Measurements from ENCODE around the gene RASL10A. TPM values are rescaled to one million over a fixed set of nuclear protein-coding genes. Genes with fewer than 3 reads are reported as not detected.

Gene RASL10A
- total RNA-seq, 1 donor from 2014 or later, result 0.65 TPM

- intact Hi-C loops (cut with micrococcal nuclease), result no loop called here
- Mint-ChIP-seq H3K4me3 (no peak overlapping the region), H3K27ac (no peak overlapping the region), H3K9me3 (no peaks in the 10 kb centered on the region), H3K36me3 (ENCODE audit: low read depth) (peaks cover 6% of the 10 kb centered on the region), H3K27me3 (ENCODE audit: insufficient read depth) (no peaks in the 10 kb centered on the region), H3K4me1 (ENCODE audit: low read depth) (no peaks in the 10 kb centered on the region)
- no peak for DNase-seq (ENCODE audit: low spot score)
These were observed 10.4 kb upstream of the RASL10A start for GRCh38 chr22:29325785-29326315.

DNA sequence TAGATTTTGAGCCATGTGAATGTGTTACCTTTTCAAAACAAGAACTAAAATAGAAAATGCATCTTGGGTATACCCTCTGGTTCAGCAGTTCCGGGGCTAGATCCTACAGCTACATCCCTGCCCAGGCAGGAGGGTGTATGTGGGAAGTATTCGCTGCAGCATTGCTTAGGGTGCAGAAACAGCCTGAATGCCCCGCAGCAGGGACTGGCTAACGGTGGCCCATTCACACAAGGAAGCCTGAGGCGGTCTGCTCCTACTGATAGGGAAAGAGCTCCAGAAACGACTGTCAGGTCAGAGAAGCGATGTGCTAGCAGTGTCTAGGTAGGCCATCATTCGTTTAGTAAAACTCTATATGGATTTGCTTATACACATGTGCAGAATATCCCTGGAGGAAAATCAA lies 9.9 kb upstream of the RASL10A start:
- Mint-ChIP-seq H3K27ac (no peak overlapping the region), H3K27me3 (ENCODE audit: insufficient read depth) (no peaks in the 10 kb centered on the region)
- intact Hi-C loops (cut with micrococcal nuclease), result no loop called here

GRCh38 chr22:29323641-29324040 lies 8.1 kb upstream of the RASL10A start:
- Mint-ChIP-seq H3K4me3 (no peak overlapping the region), H3K27me3 (ENCODE audit: insufficient read depth) (no peaks in the 10 kb centered on the region), H3K4me1 (ENCODE audit: low read depth) (no peaks in the 10 kb centered on the region), H3K27ac (no peak overlapping the region), H3K9me3 (no peaks in the 10 kb centered on the region), H3K36me3 (ENCODE audit: low read depth) (peaks cover 2% of the 10 kb centered on the region)
- intact Hi-C loops (cut with micrococcal nuclease), result no loop called here
- no peak for DNase-seq (ENCODE audit: low spot score)

More for the DNA sequence above, 9.9 kb upstream of the RASL10A start:
- DNase-seq (ENCODE audit: low spot score), result no peak
- H3K4me3 Mint-ChIP-seq, result no peak overlapping the region
- H3K9me3 Mint-ChIP-seq, result no peaks in the 10 kb centered on the region
- H3K4me1 Mint-ChIP-seq (ENCODE audit: low read depth), result no peaks in the 10 kb centered on the region
- H3K36me3 Mint-ChIP-seq (ENCODE audit: low read depth), result peaks cover 6% of the 10 kb centered on the region

DNA sequence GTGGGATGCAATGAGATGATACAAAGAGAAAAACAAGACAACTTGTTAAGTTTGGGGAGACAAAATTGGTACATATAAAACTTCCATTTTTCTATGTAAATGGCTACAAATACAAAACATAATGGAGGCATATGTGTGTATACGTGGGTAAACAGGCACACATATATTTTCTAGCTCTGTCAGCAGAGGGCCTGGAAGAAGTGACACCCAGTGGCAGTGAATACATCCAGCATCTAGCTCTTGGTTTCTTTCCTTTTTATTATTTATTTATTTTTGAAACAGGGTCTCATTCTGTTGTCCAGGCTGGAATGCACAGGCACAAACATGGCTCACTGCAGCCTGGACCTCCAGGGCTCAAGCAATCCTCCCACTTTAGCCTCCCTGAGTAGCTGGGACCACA lies 5.0 kb upstream of the RASL10A start:
- intact Hi-C loops (cut with micrococcal nuclease), result no loop called here
- H3K9me3 Mint-ChIP-seq, result no peaks in the 10 kb centered on the region
- no peak overlapping the region for H3K4me3 Mint-ChIP-seq
- H3K4me1 Mint-ChIP-seq (ENCODE audit: low read depth), result no peaks in the 10 kb centered on the region
- H3K27me3 Mint-ChIP-seq (ENCODE audit: insufficient read depth), result peaks cover 15% of the 10 kb centered on the region
- H3K36me3 Mint-ChIP-seq (ENCODE audit: low read depth), result no peaks in the 10 kb centered on the region
- DNase-seq (ENCODE audit: low spot score), result no peak
- H3K27ac Mint-ChIP-seq, result no peak overlapping the region

DNA sequence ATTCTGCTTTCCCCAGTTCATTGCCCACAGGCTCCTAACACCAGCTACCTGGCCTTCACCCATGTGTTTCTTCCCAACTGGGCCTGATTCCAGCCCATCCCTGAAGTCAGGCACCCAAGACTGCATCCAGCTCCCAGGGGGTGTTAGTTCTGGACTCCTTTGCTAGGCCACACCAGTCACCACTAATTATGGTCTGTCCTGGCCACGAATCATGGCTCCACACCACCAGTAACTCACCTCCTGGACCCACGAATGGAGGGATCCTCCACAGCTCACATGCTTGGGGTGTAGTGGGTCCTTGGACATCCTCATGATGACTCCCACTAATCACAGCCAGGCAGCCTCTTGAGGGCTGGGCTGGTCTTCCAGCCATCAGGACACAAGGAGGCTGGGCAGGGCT lies 3.6 kb upstream of the RASL10A start:
- Mint-ChIP-seq H3K4me3 (no peak overlapping the region), H3K27ac (no peak overlapping the region), H3K4me1 (ENCODE audit: low read depth) (peaks cover 7% of the 10 kb centered on the region), H3K9me3 (no peaks in the 10 kb centered on the region), H3K27me3 (ENCODE audit: insufficient read depth) (peaks cover 22% of the 10 kb centered on the region), H3K36me3 (ENCODE audit: low read depth) (no peaks in the 10 kb centered on the region)
- no peak for DNase-seq (ENCODE audit: low spot score)
- intact Hi-C loops (cut with micrococcal nuclease), result no loop called here

- no peak overlapping the region for H3K27ac Mint-ChIP-seq
- H3K27me3 Mint-ChIP-seq (ENCODE audit: insufficient read depth), result peaks cover 32% of the 10 kb centered on the region
- H3K9me3 Mint-ChIP-seq, result no peaks in the 10 kb centered on the region
- H3K4me1 Mint-ChIP-seq (ENCODE audit: low read depth), result peaks cover 12% of the 10 kb centered on the region
- H3K4me3 Mint-ChIP-seq, result no peak overlapping the region
- intact Hi-C loops (cut with micrococcal nuclease), result no loop called here
- DNase-seq (ENCODE audit: low spot score), result no peak
- H3K36me3 Mint-ChIP-seq (ENCODE audit: low read depth), result no peaks in the 10 kb centered on the region
These were observed 2.4 kb upstream of the RASL10A start for GRCh38 chr22:29317827-29318454.

- Mint-ChIP-seq H3K36me3 (ENCODE audit: low read depth) (no peaks in the 10 kb centered on the region), H3K4me1 (ENCODE audit: low read depth) (peaks cover 12% of the 10 kb centered on the region), H3K27ac (no peak overlapping the region), H3K4me3 (peak overlapping the region; percentile 56), H3K9me3 (no peaks in the 10 kb centered on the region), H3K27me3 (ENCODE audit: insufficient read depth) (peaks cover 42% of the 10 kb centered on the region)
- intact Hi-C loops (cut with micrococcal nuclease), result no loop called here
- no peak for DNase-seq (ENCODE audit: low spot score)
These were observed 788 bp upstream of the RASL10A start for GRCh38 chr22:29316141-29316828.

GRCh38 chr22:29314537-29315285 lies 786 bp downstream of the RASL10A start:
- H3K36me3 Mint-ChIP-seq (ENCODE audit: low read depth), result no peaks in the 10 kb centered on the region
- H3K27ac Mint-ChIP-seq, result no peak overlapping the region
- no peak for DNase-seq (ENCODE audit: low spot score)
- intact Hi-C loops (cut with micrococcal nuclease), result no loop called here
- peaks cover 45% of the 10 kb centered on the region for H3K27me3 Mint-ChIP-seq (ENCODE audit: insufficient read depth)
- H3K9me3 Mint-ChIP-seq, result no peaks in the 10 kb centered on the region
- peaks cover 12% of the 10 kb centered on the region for H3K4me1 Mint-ChIP-seq (ENCODE audit: low read depth)
- H3K4me3 Mint-ChIP-seq, result peak overlapping the region; percentile 40

DNA sequence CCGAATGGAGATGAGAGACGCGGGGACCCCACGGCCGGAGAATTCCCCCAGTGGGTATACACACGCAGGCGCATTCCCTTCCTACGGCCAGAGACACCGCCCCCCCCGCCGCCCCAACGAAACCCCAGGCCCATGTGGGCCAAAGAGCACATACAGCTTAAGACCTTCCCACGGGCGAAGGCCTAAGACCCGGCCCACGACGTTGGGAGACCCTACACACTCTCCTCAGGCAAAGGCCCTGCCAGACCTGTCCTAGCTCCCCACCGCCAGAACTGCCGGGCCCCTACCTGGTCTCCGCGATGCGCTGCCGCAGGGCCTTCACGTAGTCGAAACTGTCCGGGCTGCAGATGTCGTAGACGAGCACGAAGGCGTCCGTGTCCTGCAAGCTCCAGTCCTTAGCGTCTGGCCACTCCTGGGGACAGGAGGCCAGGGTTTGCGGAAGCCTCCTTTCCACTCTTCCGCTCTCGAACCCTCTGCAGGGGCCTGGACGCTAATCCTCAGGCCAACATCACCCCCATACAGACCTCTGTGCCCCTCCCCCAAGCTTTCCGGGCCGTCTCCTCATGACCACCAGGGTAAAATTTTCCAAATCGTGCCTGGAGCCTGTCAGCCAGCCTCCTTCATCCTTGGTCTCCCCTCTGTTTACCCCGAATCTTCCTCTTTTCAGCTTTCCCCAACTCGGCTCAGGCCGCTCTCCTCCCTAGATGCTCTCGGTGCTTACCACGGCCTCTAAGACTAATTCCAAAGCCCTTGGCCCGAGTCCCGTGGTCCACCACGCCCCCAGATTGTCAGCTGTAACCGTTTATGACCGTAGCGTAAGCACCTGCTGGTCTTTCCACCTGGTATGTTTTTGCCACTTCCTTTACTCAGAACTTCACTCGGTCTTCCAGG lies 1.7 kb downstream of the RASL10A start:
- intact Hi-C loops (cut with micrococcal nuclease), result no loop called here

DNA sequence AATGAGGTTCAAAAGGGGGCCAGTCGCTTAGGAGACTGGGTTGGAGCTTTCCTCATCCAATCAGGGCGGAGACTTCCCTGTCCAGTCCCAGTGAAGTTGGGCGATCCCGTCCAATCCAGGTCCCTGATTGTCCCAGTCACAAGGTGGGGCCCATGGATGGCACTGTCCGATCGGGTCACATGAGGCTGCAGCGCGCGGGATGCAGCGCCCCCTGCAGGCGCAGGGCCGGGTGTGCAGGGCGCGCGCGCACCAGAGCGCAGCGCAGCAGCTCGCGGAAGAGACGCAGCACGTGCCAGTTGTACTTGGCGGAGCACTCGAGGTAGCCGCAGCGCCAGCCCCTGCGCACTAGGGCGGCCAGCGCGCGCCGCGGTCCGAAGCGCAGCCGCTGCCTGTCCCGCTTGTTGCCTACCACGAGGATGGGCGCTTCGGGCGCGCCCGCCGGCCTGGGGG lies 2.3 kb downstream of the RASL10A start:
- Mint-ChIP-seq H3K4me1 (ENCODE audit: low read depth) (peaks cover 12% of the 10 kb centered on the region), H3K27me3 (ENCODE audit: insufficient read depth) (peaks cover 45% of the 10 kb centered on the region), H3K27ac (no peak overlapping the region), H3K4me3 (no peak overlapping the region), H3K36me3 (ENCODE audit: low read depth) (no peaks in the 10 kb centered on the region), H3K9me3 (no peaks in the 10 kb centered on the region)
- no peak for DNase-seq (ENCODE audit: low spot score)
- intact Hi-C loops (cut with micrococcal nuclease), result no loop called here

More for the DNA sequence above, 1.7 kb downstream of the RASL10A start:
- no peak for DNase-seq (ENCODE audit: low spot score)
- no peak overlapping the region for H3K27ac Mint-ChIP-seq
- H3K36me3 Mint-ChIP-seq (ENCODE audit: low read depth), result no peaks in the 10 kb centered on the region
- H3K4me3 Mint-ChIP-seq, result peak overlapping the region; percentile 40
- H3K27me3 Mint-ChIP-seq (ENCODE audit: insufficient read depth), result peaks cover 45% of the 10 kb centered on the region
- peaks cover 12% of the 10 kb centered on the region for H3K4me1 Mint-ChIP-seq (ENCODE audit: low read depth)
- H3K9me3 Mint-ChIP-seq, result no peaks in the 10 kb centered on the region

DNA sequence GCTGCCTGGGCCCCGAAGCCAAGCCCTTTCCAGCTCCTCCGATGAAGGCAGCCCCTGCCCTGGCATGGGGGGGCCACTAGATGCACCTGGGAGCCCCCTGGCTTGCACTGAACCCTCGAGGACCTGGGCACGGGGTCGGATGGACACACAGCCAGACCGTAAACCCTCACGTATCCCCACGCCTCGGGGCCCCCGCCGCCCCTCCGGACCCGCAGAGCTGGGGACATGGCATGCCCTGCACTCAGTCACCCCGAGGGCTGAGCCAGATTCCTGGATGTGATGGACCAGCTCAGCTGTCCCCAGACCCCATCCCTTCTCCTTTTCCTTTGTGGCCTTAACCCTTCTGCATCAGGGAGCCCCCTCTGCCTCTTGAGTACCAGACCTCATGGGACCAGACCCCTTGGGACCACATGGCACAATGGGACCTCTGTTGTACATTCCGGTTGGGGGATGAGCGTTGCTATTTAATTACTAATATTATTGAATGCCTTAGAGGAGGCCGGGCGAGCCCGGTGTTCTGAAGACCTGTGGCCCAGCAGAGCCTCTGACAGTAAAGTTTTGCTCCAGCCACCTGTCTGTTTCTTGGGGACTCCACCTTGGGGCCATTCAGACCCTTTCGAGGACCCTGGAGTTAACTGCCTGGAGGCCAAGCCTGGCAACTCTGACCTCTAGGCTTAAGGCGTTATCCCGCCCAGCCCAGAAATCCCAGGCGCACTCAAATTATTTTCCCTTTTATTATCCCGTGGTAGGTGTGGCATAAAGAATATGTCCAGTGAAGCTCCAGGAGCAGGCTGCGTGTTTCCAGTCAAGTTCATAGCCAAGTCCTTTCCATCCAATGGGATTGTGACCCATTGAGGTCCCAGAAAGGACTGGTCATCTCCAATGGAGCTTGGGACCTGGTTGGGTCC lies 3.0 kb downstream of the RASL10A start:
- H3K4me3 Mint-ChIP-seq, result no peak overlapping the region
- peaks cover 43% of the 10 kb centered on the region for H3K27me3 Mint-ChIP-seq (ENCODE audit: insufficient read depth)
- H3K4me1 Mint-ChIP-seq (ENCODE audit: low read depth), result peaks cover 12% of the 10 kb centered on the region
- H3K9me3 Mint-ChIP-seq, result no peaks in the 10 kb centered on the region
- DNase-seq (ENCODE audit: low spot score), result no peak
- intact Hi-C loops (cut with micrococcal nuclease), result no loop called here
- H3K36me3 Mint-ChIP-seq (ENCODE audit: low read depth), result no peaks in the 10 kb centered on the region
- H3K27ac Mint-ChIP-seq, result no peak overlapping the region
